ENCODE data around the gene TTC21B. TPM values are rescaled to one million over a fixed set of nuclear protein-coding genes. Genes with fewer than 3 reads are reported as not detected.

The TTC21B gene
- total RNA-seq, 1 experiment from 2014 or later = 83.0 TPM

DNA sequence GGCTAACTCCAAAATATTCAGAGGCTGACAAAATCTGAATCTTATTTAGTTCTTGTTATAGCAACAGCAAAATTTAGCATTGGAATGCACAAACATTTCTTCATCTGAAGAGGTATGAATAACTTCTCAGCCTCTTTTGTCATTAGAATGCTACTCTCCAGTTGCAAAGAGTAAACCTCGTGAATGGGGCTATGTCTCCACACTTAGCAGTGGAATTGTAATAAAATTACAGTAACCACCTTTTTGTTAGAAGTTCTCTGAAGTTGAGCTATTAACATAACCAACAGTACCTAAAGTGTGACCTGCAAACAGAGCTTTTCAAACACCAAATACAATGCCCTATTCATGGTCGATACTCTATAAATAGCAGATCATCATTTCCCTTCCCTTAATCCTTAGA lies 109.4 kb downstream of the TTC21B start:
- no peaks in the 10 kb centered on the region for H3K36me3 ChIP-seq (ENCODE audit: insufficient read depth, low read length, poor library complexity, severe bottlenecking)
- H3K27ac ChIP-seq (ENCODE audit: low read depth, low read length, poor library complexity, severe bottlenecking) = no peak overlapping the region
- DNase-seq (ENCODE audit: low spot score) = no peak
- ChIA-PET POLR2A (ENCODE audit: low non-redundant PET) (no interaction called here), CTCF (no interaction called here)
- H3K4me3 ChIP-seq (ENCODE audit: low read depth, low read length, poor library complexity, severe bottlenecking) = no peak overlapping the region
- intact Hi-C loops (cut with micrococcal nuclease; ENCODE audit: unreplicated experiment) = no loop called here
- no TSS peak for BruUV-seq (replicated peaks)
- no peaks in the 10 kb centered on the region for H3K9me3 ChIP-seq (ENCODE audit: low read depth, low read length, poor library complexity, severe bottlenecking)
- TF ChIP-seq EZH2 (IDR thresholded peaks at IDR 0.05; ENCODE audit: borderline replicate concordance, low read depth, low read length, poor library complexity, severe bottlenecking) = no peak
- TF ChIP-seq, protein P1, sequence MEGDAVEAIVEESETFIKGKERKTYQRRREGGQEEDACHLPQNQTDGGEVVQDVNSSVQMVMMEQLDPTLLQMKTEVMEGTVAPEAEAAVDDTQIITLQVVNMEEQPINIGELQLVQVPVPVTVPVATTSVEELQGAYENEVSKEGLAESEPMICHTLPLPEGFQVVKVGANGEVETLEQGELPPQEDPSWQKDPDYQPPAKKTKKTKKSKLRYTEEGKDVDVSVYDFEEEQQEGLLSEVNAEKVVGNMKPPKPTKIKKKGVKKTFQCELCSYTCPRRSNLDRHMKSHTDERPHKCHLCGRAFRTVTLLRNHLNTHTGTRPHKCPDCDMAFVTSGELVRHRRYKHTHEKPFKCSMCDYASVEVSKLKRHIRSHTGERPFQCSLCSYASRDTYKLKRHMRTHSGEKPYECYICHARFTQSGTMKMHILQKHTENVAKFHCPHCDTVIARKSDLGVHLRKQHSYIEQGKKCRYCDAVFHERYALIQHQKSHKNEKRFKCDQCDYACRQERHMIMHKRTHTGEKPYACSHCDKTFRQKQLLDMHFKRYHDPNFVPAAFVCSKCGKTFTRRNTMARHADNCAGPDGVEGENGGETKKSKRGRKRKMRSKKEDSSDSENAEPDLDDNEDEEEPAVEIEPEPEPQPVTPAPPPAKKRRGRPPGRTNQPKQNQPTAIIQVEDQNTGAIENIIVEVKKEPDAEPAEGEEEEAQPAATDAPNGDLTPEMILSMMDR (conservative IDR thresholded peaks at IDR 0.05; ENCODE audit: low read depth, low read length) = no peak
- H3K27me3 ChIP-seq (replicated peaks; ENCODE audit: insufficient read depth, low read depth, low read length, poor library complexity) = no peaks in the 10 kb centered on the region
- H3K4me1 ChIP-seq (ENCODE audit: insufficient read depth, low read length, poor library complexity, severe bottlenecking) = no peaks in the 10 kb centered on the region

DNA sequence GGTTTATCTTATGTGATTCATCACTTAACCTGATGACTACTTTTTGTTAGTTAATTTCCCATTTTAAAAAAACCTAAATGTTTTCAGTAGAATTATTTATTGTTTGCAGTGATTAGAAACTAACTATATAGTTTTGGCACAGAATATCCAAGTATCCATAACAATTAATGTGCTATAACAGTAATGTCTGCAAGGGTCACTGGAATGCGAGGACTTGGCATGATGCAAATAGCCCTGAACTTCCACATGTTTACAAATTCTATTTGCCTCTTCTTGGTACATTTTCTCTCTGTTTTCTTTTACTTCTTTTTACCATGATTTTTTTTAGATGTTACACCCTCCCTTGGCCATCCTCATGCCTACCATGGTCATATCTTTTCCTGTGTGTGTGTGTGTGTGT lies 110.2 kb downstream of the TTC21B start:
- ChIA-PET CTCF (no interaction called here), POLR2A (ENCODE audit: low non-redundant PET) (no interaction called here)
- H3K9me3 ChIP-seq (ENCODE audit: low read depth, low read length, poor library complexity, severe bottlenecking) = no peaks in the 10 kb centered on the region
- H3K4me3 ChIP-seq (ENCODE audit: low read depth, low read length, poor library complexity, severe bottlenecking) = no peak overlapping the region
- BruUV-seq (replicated peaks) = no TSS peak
- H3K27me3 ChIP-seq (replicated peaks; ENCODE audit: insufficient read depth, low read depth, low read length, poor library complexity) = no peaks in the 10 kb centered on the region
- H3K27ac ChIP-seq (ENCODE audit: low read depth, low read length, poor library complexity, severe bottlenecking) = no peak overlapping the region
- H3K4me1 ChIP-seq (ENCODE audit: insufficient read depth, low read length, poor library complexity, severe bottlenecking) = no peaks in the 10 kb centered on the region
- TF ChIP-seq EZH2 (IDR thresholded peaks at IDR 0.05; ENCODE audit: borderline replicate concordance, low read depth, low read length, poor library complexity, severe bottlenecking) = no peak
- TF ChIP-seq, protein P1 (conservative IDR thresholded peaks at IDR 0.05; ENCODE audit: low read depth, low read length) = no peak
- DNase-seq (ENCODE audit: low spot score) = no peak
- intact Hi-C loops (cut with micrococcal nuclease; ENCODE audit: unreplicated experiment) = no loop called here
- no peaks in the 10 kb centered on the region for H3K36me3 ChIP-seq (ENCODE audit: insufficient read depth, low read length, poor library complexity, severe bottlenecking)

DNA sequence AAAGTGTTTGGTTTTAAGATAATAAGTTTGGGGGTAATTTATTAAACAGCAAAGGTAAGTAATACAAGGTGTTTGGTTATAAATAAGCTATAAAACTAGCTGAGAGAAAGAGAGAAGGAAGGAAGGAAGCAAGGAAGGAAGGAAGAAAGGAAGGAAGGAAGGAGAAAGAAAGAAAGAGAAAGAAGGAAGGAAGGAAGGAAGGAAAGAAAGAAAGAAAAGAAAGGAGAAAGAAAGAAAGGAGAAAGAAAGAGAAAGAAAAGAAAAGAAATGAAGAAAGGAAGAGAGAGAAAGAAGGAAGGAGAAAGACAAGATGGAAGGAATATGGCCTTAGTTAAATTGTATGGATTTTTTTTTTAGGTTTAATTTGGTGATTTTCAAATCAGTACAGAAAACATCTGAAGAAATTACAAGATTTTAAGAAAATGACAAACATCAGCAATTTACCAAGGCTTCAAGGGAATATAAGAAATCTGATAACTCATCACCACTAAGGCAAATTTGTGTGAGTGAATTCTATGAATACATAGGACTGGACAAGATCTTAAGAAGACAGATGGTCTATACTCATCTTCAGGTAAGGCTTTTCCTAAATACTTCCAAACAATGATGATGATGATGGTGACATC lies 113.1 kb downstream of the TTC21B start:
- CTCF ChIA-PET = no interaction called here
- H3K4me3 ChIP-seq (ENCODE audit: low read depth, low read length, poor library complexity, severe bottlenecking) = no peak overlapping the region
- BruUV-seq (replicated peaks) = no TSS peak
- intact Hi-C loops (cut with micrococcal nuclease; ENCODE audit: unreplicated experiment) = no loop called here
- DNase-seq (ENCODE audit: low spot score) = no peak
- no peaks in the 10 kb centered on the region for H3K27me3 ChIP-seq (replicated peaks; ENCODE audit: insufficient read depth, low read depth, low read length, poor library complexity)
- POLR2A ChIA-PET (ENCODE audit: low non-redundant PET) = no interaction called here
- TF ChIP-seq, protein P1 (conservative IDR thresholded peaks at IDR 0.05; ENCODE audit: low read depth, low read length) = no peak
- no peak for TF ChIP-seq EZH2 (IDR thresholded peaks at IDR 0.05; ENCODE audit: borderline replicate concordance, low read depth, low read length, poor library complexity, severe bottlenecking)
- H3K4me1 ChIP-seq (ENCODE audit: insufficient read depth, low read length, poor library complexity, severe bottlenecking) = peaks cover 7% of the 10 kb centered on the region
- H3K27ac ChIP-seq (ENCODE audit: low read depth, low read length, poor library complexity, severe bottlenecking) = no peak overlapping the region
- H3K36me3 ChIP-seq (ENCODE audit: insufficient read depth, low read length, poor library complexity, severe bottlenecking) = no peaks in the 10 kb centered on the region
- H3K9me3 ChIP-seq (ENCODE audit: low read depth, low read length, poor library complexity, severe bottlenecking) = no peaks in the 10 kb centered on the region
